ENCODE data around the gene CARMIL1.
A peak's percentile ranks its signal among the peaks of the same experiment; 100 is the strongest.

The CARMIL1 gene

DNA sequence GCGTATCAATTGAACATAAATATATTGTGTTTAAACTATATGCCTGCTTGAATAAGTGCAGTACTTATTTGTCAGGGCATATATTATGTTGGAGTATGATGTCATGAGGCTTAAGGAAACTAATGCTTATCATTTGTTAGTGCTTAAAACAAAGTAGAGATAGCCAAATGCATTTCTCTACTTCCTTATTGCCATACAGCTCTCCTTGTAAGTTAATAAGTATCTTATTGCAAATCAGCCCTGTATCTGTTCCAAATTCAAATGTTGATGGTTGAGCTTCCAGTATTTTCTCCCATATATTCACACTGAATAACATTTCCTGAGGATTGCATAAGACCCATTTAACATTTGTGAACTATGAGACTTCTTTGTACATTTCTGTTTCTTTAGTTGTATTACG, 57.8 kb downstream of the CARMIL1 start:
- Histone ChIP-seq H3K27ac (ENCODE audit: low read depth, low read length) (no peak overlapping the region), H3K36me3 (ENCODE audit: insufficient read depth, low read length) (no peaks in the 10 kb centered on the region), H3K27me3 (ENCODE audit: insufficient read depth, low read length) (no peaks in the 10 kb centered on the region), H3K9me3 (ENCODE audit: insufficient read depth, low read depth, low read length) (no peaks in the 10 kb centered on the region), H3K4me1 (ENCODE audit: insufficient read depth, low read length) (peaks cover 57% of the 10 kb centered on the region), H3K9ac (ENCODE audit: low read depth, low read length) (no peak overlapping the region), H3K4me3 (ENCODE audit: low read length) (no peak overlapping the region)
- no CpG with 5 or more reads among the region's 2 CpGs for WGBS

DNA sequence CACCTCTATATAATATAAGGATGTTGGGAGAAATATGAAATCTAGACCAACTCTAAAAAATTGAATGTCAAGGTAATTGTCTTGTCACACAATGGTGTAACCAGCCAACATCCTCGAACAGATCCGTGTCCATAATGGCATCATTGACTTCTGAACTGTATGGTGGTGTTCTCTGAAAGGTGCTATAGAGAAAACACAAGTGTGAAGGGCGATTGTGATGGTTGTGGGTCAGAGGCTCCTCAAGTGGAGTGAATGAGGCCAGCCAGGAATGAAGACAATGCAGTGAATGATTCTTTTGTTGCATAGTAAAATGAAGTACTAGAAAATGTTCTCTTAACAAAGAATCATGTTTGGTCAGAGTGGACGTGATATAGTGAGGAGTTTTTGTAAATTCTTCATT, 58.3 kb downstream of the CARMIL1 start:
- Histone ChIP-seq H3K27ac (ENCODE audit: low read depth, low read length) (no peak overlapping the region), H3K4me1 (ENCODE audit: insufficient read depth, low read length) (peaks cover 57% of the 10 kb centered on the region), H3K27me3 (ENCODE audit: insufficient read depth, low read length) (no peaks in the 10 kb centered on the region), H3K9ac (ENCODE audit: low read depth, low read length) (no peak overlapping the region), H3K4me3 (ENCODE audit: low read length) (no peak overlapping the region), H3K36me3 (ENCODE audit: insufficient read depth, low read length) (no peaks in the 10 kb centered on the region), H3K9me3 (ENCODE audit: insufficient read depth, low read depth, low read length) (no peaks in the 10 kb centered on the region)
- WGBS: 92% methylated on average over 4 of the region's 4 CpGs

DNA sequence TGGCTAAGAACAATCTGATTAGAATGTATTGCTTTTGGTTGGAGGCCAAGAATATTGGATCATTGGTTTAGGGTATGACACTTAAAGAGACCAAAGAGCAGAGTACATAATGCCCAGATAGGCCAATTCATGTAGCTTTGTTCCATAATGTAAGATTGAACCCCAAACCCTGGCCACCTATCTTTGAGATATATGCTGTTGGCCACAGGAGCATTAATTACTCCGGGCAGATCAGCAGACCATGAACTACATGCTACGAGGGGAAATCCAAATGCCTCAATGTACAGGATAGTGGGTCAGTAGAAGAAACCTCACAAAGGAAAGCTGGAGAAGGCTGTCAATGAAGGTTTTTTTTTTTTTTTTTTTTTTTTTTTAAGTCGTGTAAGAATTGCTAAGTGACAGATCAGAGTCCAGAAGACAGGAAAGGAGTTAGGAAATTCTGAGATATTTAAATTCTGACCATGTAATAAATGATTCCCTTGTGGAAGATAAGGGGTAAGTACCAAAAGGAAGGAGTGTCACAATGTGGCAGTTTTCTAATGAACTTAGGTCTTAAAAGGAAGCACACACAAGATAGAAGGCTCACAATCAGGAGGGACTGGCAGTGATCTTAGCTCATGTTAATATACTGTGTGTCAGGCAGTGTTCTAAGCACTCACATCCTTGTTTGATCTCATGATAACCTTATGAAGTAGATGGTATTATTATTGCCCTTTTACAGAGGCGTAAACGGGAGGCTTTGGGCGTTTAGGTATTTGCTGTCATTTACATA, 61.4 kb downstream of the CARMIL1 start:
- Histone ChIP-seq H3K4me3 (ENCODE audit: low read length) (no peak overlapping the region), H3K9me3 (ENCODE audit: insufficient read depth, low read depth, low read length) (no peaks in the 10 kb centered on the region), H3K36me3 (ENCODE audit: insufficient read depth, low read length) (no peaks in the 10 kb centered on the region), H3K27ac (ENCODE audit: low read depth, low read length) (peak overlapping the region; percentile 24; the same call in 1 of the 2 replicates), H3K9ac (ENCODE audit: low read depth, low read length) (no peak overlapping the region), H3K4me1 (ENCODE audit: insufficient read depth, low read length) (peaks cover 36% of the 10 kb centered on the region), H3K27me3 (ENCODE audit: insufficient read depth, low read length) (no peaks in the 10 kb centered on the region)
- 56% methylated on average over 6 of the region's 6 CpGs for WGBS

DNA sequence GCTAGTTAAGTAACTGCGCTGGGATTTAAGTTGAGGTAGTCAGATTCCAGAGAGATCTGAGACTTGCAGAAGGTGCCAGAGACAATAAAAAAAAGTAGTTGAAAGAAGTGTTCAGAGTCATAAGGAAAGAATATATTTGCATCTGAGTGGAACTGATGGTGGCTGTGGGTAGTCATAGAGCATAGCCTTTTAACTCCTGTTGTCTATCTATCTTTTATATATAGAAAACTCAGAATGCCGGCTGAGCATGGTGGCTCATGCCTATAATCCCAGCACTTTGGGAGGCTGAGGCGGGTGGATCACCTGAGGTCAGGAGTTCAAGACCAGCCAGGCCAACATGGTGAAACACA, 62.0 kb downstream of the CARMIL1 start:
- WGBS: 75% methylated on average over 3 of the region's 3 CpGs
- H3K9ac ChIP-seq (ENCODE audit: low read depth, low read length): no peak overlapping the region
- H3K4me1 ChIP-seq (ENCODE audit: insufficient read depth, low read length): peaks cover 35% of the 10 kb centered on the region
- H3K27me3 ChIP-seq (ENCODE audit: insufficient read depth, low read length): no peaks in the 10 kb centered on the region
- H3K4me3 ChIP-seq (ENCODE audit: low read length): no peak overlapping the region
- H3K9me3 ChIP-seq (ENCODE audit: insufficient read depth, low read depth, low read length): no peaks in the 10 kb centered on the region
- H3K36me3 ChIP-seq (ENCODE audit: insufficient read depth, low read length): no peaks in the 10 kb centered on the region
- H3K27ac ChIP-seq (ENCODE audit: low read depth, low read length): peak overlapping the region; percentile 82; the same call in 1 of the 2 replicates

DNA sequence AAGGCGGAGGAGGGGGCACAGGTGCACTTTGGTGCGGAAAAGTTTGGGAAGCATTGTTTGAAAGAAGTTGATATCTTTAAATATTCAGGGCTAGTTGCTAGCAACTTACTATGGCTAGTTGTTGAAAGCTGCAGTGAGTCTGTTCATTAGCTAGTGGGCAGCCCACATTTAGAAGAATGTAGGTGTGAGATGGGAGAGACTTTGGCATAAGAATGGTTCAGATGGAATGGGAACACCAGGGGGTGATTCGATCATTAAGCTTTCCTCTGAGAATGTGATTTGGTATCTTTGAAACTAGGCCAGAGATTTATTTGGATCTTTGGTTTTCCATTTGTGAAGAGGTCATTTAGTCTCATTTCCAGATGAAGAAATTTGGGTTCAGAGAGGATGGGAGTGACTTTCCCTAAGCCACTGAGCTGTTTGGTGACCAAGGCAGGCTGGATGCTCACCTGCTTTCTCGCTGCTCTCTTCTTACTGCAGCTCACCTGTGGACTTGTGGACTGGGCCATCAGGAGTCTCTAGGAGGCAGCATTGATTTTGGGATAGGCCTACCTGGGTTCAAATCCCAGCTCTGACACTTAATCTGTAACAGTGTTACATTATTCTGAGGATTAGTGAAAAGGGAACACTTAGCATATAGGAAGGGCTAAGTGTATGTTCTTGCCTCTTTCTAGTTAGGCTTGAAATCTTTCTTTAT, 62.9 kb downstream of the CARMIL1 start:
- Histone ChIP-seq H3K9me3 (ENCODE audit: insufficient read depth, low read depth, low read length) (no peaks in the 10 kb centered on the region), H3K27ac (ENCODE audit: low read depth, low read length) (peak overlapping the region; percentile 82), H3K36me3 (ENCODE audit: insufficient read depth, low read length) (no peaks in the 10 kb centered on the region), H3K4me3 (ENCODE audit: low read length) (no peak overlapping the region), H3K4me1 (ENCODE audit: insufficient read depth, low read length) (peaks cover 42% of the 10 kb centered on the region), H3K9ac (ENCODE audit: low read depth, low read length) (no peak overlapping the region), H3K27me3 (ENCODE audit: insufficient read depth, low read length) (no peaks in the 10 kb centered on the region)
- WGBS: 64% methylated on average over 4 of the region's 4 CpGs

DNA sequence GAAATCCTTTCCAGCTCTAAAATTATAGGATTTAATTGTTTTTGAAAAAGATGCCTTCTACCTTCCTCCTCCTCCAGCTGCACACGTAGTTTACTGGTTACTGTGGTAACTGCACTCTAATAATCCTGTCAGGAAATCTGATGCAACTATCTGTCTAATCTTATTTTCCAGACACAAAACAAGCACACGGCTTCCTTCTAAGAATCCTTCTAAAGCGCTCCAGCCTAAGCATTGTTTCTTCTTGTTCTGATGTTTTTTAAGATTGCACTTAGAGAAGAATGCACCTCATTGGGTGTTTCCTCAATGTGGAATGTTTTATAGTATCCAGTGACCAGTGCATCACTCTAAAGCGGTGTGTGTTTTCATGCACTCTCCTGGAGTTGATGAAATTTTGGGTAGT, 63.6 kb downstream of the CARMIL1 start:
- Histone ChIP-seq H3K27ac (ENCODE audit: low read depth, low read length) (no peak overlapping the region), H3K4me1 (ENCODE audit: insufficient read depth, low read length) (peaks cover 42% of the 10 kb centered on the region), H3K9me3 (ENCODE audit: insufficient read depth, low read depth, low read length) (no peaks in the 10 kb centered on the region), H3K9ac (ENCODE audit: low read depth, low read length) (no peak overlapping the region), H3K27me3 (ENCODE audit: insufficient read depth, low read length) (no peaks in the 10 kb centered on the region), H3K4me3 (ENCODE audit: low read length) (no peak overlapping the region), H3K36me3 (ENCODE audit: insufficient read depth, low read length) (no peaks in the 10 kb centered on the region)
- WGBS: 95% methylated on average over 4 of the region's 4 CpGs

DNA sequence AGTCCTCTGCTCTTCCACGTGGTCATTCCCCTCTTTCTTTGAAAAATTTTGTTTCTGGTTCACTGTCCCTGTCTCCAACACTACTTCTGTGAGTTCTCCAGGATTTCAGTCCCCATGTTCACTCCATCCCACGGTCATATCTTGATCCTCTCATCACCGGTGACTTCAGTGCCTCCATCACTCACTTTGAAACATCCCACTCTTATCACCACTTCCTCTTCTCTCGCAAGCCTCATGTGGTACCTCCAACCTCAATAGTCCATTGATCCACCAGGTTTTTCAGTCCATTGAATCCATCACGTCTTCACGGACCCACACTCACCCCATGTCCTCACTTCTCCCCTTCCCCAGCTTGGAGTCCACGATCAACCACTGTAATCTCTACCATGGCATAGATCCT, 64.8 kb downstream of the CARMIL1 start:
- Histone ChIP-seq H3K9me3 (ENCODE audit: insufficient read depth, low read depth, low read length) (no peaks in the 10 kb centered on the region), H3K27ac (ENCODE audit: low read depth, low read length) (no peak overlapping the region), H3K4me1 (ENCODE audit: insufficient read depth, low read length) (peaks cover 42% of the 10 kb centered on the region), H3K27me3 (ENCODE audit: insufficient read depth, low read length) (no peaks in the 10 kb centered on the region), H3K4me3 (ENCODE audit: low read length) (no peak overlapping the region), H3K9ac (ENCODE audit: low read depth, low read length) (no peak overlapping the region), H3K36me3 (ENCODE audit: insufficient read depth, low read length) (no peaks in the 10 kb centered on the region)
- WGBS: 94% methylated on average over 7 of the region's 7 CpGs

DNA sequence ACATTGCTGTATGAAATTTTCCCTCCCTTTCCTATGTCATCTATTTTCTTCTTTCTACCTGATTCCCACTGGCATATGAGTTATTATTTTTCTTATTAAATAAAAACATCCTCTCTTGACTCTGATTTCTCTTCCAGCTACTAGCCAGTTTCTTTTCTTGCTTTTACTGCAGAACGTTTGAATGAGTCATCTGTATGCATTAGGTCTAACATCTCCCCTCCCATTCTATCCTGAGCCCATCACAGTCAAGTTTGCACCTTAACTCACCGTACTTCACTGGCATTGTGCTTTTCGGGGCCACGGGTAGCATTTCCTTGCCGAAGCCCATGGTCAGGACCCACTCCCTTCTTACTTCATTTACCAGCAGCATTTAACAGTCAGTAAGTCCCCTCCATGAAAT, 65.7 kb downstream of the CARMIL1 start:
- no peaks in the 10 kb centered on the region for H3K36me3 ChIP-seq (ENCODE audit: insufficient read depth, low read length)
- peaks cover 38% of the 10 kb centered on the region for H3K4me1 ChIP-seq (ENCODE audit: insufficient read depth, low read length)
- no peak overlapping the region for H3K27ac ChIP-seq (ENCODE audit: low read depth, low read length)
- no peaks in the 10 kb centered on the region for H3K9me3 ChIP-seq (ENCODE audit: insufficient read depth, low read depth, low read length)
- H3K9ac ChIP-seq (ENCODE audit: low read depth, low read length): no peak overlapping the region
- WGBS: 92% methylated on average over 5 of the region's 5 CpGs
- H3K27me3 ChIP-seq (ENCODE audit: insufficient read depth, low read length): no peaks in the 10 kb centered on the region
- H3K4me3 ChIP-seq (ENCODE audit: low read length): no peak overlapping the region

DNA sequence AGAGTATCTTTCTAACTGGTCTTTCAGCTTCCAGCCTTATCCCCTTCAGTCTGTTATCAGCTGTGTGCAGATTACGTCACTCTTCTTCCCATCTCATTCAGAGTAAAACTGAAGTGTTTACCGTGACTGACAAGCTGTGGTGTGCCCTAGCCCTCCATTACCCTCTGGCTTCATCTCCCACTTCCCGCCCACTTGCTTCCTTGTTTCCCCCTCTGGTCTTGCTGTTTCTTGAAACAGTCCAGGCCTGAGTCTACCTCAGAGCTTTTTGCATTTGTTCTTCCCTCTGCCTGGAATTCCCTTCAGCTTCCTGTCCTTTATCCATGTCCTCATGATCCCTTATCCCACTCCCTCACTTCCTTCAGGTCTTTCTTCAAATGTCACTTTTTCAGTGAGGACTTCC, 66.9 kb downstream of the CARMIL1 start:
- H3K9me3 ChIP-seq (ENCODE audit: insufficient read depth, low read depth, low read length): no peaks in the 10 kb centered on the region
- no peak overlapping the region for H3K4me3 ChIP-seq (ENCODE audit: low read length)
- no peak overlapping the region for H3K9ac ChIP-seq (ENCODE audit: low read depth, low read length)
- 84% methylated on average over 3 of the region's 3 CpGs for WGBS
- H3K4me1 ChIP-seq (ENCODE audit: insufficient read depth, low read length): peaks cover 27% of the 10 kb centered on the region
- no peak overlapping the region for H3K27ac ChIP-seq (ENCODE audit: low read depth, low read length)
- H3K27me3 ChIP-seq (ENCODE audit: insufficient read depth, low read length): no peaks in the 10 kb centered on the region
- no peaks in the 10 kb centered on the region for H3K36me3 ChIP-seq (ENCODE audit: insufficient read depth, low read length)

DNA sequence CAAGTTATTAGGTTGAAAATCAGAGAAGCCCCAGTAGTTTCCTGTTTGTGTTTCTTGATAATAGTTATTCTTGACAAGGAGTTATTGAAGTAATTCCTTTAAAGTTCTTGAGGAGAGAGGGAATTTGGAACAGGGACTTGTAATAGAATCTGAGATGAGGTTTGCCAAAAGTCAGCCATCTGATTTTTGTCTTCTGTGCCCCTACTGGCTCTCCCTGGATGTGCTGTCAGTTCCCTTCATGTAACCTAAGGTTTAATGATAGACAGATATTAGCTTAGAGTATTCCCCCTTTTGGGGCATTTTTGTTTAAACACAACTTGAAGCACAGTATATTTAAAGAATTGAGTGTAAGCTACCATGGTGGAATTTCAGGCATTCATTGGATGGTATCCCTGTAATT, 71.4 kb downstream of the CARMIL1 start:
- Histone ChIP-seq H3K4me1 (ENCODE audit: insufficient read depth, low read length) (0 out of 2 replicates have a peak, but pooled peaks cover 7% of the 10 kb centered on the region), H3K9me3 (ENCODE audit: insufficient read depth, low read depth, low read length) (no peaks in the 10 kb centered on the region), H3K4me3 (ENCODE audit: low read length) (no peak overlapping the region), H3K27me3 (ENCODE audit: insufficient read depth, low read length) (no peaks in the 10 kb centered on the region), H3K9ac (ENCODE audit: low read depth, low read length) (no peak overlapping the region), H3K27ac (ENCODE audit: low read depth, low read length) (no peak overlapping the region), H3K36me3 (ENCODE audit: insufficient read depth, low read length) (no peaks in the 10 kb centered on the region)

DNA sequence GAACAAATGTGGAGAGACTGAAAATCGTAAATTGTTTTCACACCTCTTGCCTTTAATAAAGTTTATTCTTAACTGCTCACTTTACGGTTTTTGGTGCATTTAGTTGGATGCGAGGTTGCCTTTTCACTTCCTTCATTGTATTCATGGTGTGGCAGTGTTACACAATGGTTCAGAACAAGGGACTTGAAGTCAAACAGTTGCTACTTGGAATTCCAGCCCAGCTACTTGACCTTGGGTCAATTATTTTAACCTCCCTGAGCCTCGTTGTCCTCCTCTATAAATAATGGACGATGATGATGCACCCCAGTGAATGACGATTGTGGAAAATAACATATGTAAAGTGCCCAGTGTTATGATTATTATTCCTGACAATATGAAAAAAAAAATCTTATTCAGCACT, 72.3 kb downstream of the CARMIL1 start:
- Histone ChIP-seq H3K9ac (ENCODE audit: low read depth, low read length) (no peak overlapping the region), H3K4me1 (ENCODE audit: insufficient read depth, low read length) (peaks cover 4% of the 10 kb centered on the region; the same call in 1 of the 2 replicates), H3K9me3 (ENCODE audit: insufficient read depth, low read depth, low read length) (no peaks in the 10 kb centered on the region), H3K36me3 (ENCODE audit: insufficient read depth, low read length) (no peaks in the 10 kb centered on the region), H3K4me3 (ENCODE audit: low read length) (no peak overlapping the region), H3K27ac (ENCODE audit: low read depth, low read length) (no peak overlapping the region), H3K27me3 (ENCODE audit: insufficient read depth, low read length) (no peaks in the 10 kb centered on the region)
- 94% methylated on average over 6 of the region's 6 CpGs for WGBS
